GM12874 (cell line): Measurements from ENCODE around the gene WFDC11.

Experiments used
- TF ChIP-seq, protein P1 (sequence below): IDR thresholded peaks from 2 replicates; pipeline ENCODE4 v1.5.1; 2011; ENCODE audit warnings: low read depth, mild to moderate bottlenecking, control low read depth, low read length, moderate library complexity; ENCODE audit not compliant: insufficient read depth

WFDC11 gene

GRCh38 chr20:45670139-45670538, at the start of gene WFDC11:
TSS of gene WFDC11 (minus strand) at chr20:45670239. CDS start at chr20:45650600, 19,639 bp downstream.
- TF ChIP-seq, protein P1, sequence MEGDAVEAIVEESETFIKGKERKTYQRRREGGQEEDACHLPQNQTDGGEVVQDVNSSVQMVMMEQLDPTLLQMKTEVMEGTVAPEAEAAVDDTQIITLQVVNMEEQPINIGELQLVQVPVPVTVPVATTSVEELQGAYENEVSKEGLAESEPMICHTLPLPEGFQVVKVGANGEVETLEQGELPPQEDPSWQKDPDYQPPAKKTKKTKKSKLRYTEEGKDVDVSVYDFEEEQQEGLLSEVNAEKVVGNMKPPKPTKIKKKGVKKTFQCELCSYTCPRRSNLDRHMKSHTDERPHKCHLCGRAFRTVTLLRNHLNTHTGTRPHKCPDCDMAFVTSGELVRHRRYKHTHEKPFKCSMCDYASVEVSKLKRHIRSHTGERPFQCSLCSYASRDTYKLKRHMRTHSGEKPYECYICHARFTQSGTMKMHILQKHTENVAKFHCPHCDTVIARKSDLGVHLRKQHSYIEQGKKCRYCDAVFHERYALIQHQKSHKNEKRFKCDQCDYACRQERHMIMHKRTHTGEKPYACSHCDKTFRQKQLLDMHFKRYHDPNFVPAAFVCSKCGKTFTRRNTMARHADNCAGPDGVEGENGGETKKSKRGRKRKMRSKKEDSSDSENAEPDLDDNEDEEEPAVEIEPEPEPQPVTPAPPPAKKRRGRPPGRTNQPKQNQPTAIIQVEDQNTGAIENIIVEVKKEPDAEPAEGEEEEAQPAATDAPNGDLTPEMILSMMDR = no peak

- TF ChIP-seq, protein P1 = no peak
Measured at GRCh38 chr20:45704969-45705637, 35.1 kb upstream of the WFDC11 start, which contains the start of gene WFDC10B. TSS of gene WFDC10B (minus strand) at chr20:45705019. CDS start at chr20:45685992, 19,027 bp downstream.

DNA sequence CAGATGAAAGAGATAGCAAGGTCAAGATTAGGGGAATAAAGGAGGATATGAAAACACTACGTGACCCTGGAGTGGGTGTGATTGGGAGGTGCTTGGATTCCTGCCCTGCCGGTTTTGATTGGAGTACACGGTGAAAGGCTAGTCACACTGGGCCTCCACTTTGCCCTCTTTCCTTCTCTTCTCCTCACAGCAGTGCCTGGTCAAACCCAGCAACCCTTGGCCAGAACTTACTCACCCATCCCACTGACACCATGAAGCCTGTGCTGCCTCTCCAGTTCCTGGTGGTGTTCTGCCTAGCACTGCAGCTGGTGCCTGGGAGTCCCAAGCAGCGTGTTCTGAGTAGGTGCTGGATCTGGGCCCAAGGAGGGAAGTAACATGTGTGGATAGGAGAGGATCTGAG, 31.8 kb upstream of the WFDC11 start, which contains the start of gene WFDC13:
Gene WFDC13, plus strand, starts transcription at position 166 of the 400 bp plus-strand sequence. Its CDS starts 86 bp downstream, at position 252.
- TF ChIP-seq, protein P1 = no peak

DNA sequence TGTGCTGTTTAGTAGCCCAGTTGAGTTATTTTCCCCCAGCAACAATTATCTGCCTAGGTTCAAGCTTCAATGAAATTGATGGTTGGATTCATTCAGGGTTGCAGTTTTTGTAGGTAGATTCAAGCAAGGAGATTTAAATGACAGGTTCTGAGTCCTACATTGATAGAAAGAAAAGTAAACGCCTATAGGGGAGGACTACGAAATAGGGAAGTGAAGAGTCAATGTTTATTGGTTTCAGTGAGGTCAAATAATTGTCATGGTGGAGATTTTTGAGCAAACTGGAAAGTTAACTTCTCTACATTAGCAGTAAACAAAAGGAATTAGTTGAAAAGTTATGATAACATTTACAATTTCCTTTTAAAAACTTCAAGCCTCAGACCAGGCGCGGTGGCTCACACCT, 31.1 kb upstream of the WFDC11 start:
- TF ChIP-seq, protein P1 = no peak

DNA sequence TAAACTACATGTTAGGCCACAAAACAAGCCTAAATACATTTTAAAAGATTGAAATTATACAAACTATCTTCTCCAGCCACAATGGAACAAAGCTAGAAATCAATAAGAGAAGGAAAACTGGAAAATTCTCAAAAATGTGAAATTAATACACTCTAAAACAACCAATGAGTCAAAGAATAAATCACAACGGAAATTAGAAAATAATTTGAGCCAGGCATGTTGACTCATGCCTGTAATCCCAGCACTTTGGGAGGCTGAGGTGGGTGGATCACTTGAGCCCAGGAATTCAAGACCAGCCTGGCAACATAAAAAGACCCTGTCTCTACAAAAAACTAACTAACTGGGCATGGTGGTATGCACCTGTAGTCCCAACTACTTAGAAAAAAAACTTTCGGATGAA, 25.5 kb upstream of the WFDC11 start:
- TF ChIP-seq, protein P1 = no peak

DNA sequence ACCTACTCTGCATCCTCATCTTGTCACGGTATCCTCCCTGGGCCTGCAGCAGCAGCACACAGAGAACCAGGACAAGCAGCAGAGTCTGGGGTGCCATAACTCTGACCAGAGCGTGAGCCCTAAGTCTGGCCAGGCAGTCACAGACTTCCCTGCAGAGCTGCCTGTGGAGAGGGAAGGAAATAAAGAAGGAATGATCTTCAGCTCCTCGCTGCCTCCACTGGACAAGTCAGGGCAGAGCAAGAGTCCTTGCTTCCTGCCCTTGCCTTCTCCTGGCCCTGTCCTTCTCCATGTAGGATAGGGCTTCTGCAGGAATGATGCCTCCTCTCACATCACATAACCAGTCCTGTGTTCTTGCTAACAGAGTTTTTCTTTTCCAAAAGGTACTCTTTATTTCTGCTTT, 15.9 kb upstream of the WFDC11 start:
- TF ChIP-seq, protein P1 = no peak

DNA sequence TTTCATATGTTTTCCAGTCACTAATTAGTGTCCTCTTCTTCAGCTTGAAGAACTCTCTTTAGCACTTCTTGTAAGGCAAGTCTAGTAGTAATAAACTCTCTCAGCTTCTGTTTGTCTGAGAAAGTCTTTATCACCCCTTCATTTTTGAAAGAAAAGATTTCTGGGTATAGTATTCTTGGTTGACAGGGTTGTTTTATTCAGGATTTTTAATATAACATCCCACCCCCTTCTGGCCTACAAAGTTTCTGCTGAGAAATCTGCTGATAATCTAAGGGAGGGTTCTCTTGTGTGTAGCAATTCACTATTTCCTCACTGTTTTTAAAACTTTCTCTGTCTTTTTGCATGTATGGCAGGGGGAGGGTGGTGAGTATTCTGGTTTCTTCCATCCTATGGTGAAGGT, 9.6 kb upstream of the WFDC11 start:
- TF ChIP-seq, protein P1 = no peak
